SW 1271 (cell line): Measurements from ENCODE around the gene CSNK1G2.

Source experiments
- DNase-seq, 2 experiments: peaks; one replicate each; lab custom pipeline; 2025; lab: John Stamatoyannopoulos, UW

Gene CSNK1G2

GRCh38 chr19:2018752-2019151, 77.8 kb downstream of the CSNK1G2 start:
- no peak for DNase-seq

GRCh38 chr19:2021453-2022140, 80.6 kb downstream of the CSNK1G2 start:
- DNase-seq, result no peak

- DNase-seq, result no peak
Measured at GRCh38 chr19:2022289-2022688, 81.3 kb downstream of the CSNK1G2 start.

- no peak for DNase-seq
Measured at GRCh38 chr19:2026770-2027169, 85.8 kb downstream of the CSNK1G2 start.

GRCh38 chr19:2027361-2027760, 86.4 kb downstream of the CSNK1G2 start:
- peak in 1 of 2 experiments; percentile 15 for DNase-seq
